Dermis microvascular lymphatic vessel endothelial cell (primary cell): ENCODE data around the gene ITGA6. TPM values are rescaled to one million over a fixed set of nuclear protein-coding genes. Genes with fewer than 3 reads are reported as not detected.

ENCODE experiments used
- DNase-seq, 2 donors: peaks; one replicate each; pipeline versions ENCODE4 v3.0.0 to v3.0.0-alpha.2; 2010; ENCODE audit warnings: low read depth in 2 of 2
- total RNA-seq: library from RNA; depleted of rRNA; stranded (reverse); fragments of >200 nt; gene quantifications from 2 replicates; pipeline ENCODE4 v1.2.1, GENCODE V29; 2014

The ITGA6 gene
- total RNA-seq, 1 donor from 2014 or later: 305 TPM

DNA sequence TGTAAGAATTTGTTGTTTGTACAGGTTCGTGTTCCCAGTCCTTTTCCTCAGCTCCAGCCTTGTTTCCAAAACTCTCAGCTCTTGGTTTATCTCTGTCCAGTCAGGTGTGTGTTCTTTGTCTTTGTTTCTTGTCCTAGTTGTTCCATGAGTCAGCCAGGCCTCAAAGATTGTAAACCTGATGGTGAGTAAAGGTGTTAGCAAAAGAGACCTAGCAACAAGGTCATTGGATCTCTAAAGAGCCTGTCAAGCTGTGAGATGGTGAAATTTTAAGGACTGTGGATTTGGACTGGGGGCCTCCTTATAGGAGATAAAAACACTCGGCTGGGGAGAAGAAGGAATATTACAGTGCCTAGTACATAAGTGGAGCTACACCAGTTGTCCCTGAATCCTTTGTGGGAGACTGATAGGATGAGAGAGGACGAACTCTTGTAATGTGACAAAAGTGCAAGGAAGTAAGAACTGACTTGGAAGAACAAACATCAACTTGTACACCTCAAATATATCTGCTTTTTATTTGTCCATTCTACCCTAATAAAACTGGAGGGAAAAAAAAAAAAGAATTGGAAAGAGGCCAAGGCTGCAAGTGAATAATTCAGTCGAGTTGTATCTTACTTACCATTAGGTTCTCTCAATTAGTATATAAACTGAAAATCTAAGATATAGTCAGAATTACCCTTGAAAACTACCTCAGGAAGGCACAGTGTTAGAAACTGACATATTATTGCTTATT is 37.2 kb downstream of the ITGA6 start:
- DNase-seq: no peak

DNA sequence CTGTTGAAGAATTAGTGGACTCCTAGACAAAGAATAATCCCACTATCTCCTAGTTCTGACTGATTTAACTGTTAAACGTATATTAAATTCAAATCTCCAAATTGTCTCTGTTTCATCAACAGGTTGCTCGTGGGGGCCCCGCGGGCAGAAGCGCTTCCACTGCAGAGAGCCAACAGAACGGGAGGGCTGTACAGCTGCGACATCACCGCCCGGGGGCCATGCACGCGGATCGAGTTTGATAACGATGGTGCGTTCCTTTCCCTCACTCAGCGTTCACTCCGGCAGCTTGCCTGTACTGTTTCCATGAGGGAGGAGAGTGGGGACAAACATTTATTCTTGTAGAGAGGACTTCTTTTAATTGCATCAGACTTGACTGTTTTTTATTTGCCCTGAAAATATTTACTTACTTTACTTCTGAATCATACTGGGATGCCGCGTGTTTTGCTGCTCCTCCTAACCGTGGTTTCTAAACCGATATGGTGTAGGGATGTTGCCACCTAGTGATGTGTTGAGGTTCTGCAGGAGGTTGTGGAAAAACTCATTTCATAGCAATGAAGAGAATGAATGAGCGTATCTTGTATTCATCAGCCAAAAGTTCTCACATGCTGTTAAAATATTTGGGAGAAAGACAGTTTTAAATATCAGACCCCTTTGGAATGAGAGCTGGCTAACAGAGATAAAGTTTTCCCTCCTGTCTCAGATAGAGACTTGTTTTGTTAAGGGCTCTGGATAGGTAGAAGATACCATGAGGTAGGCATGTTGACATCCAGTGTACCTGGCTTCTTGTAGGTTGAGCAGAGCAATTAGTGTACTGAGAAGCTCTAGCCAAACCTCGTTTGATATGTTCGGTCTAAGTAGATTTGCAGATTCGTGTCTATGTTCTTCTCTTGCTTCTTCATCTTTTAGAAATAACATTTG is 38.3 kb downstream of the ITGA6 start:
- DNase-seq: peak; percentile 78 to 88

DNA sequence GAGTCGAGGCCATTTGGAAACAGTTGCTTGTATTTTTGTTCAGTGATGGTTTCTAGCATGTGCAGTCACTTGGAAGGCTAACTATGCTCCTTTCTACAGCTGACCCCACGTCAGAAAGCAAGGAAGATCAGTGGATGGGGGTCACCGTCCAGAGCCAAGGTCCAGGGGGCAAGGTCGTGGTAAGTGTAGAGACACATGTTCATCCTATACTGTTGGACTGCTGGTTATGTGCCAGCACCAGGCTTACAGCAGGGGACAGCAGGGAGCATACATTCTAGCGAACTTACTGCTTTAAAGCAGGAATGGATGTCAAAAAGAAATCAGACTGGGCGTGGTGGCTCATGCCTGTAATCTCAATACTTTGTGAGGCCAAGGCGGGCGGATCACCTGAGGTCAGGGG is 40.0 kb downstream of the ITGA6 start:
- DNase-seq: no peak

DNA sequence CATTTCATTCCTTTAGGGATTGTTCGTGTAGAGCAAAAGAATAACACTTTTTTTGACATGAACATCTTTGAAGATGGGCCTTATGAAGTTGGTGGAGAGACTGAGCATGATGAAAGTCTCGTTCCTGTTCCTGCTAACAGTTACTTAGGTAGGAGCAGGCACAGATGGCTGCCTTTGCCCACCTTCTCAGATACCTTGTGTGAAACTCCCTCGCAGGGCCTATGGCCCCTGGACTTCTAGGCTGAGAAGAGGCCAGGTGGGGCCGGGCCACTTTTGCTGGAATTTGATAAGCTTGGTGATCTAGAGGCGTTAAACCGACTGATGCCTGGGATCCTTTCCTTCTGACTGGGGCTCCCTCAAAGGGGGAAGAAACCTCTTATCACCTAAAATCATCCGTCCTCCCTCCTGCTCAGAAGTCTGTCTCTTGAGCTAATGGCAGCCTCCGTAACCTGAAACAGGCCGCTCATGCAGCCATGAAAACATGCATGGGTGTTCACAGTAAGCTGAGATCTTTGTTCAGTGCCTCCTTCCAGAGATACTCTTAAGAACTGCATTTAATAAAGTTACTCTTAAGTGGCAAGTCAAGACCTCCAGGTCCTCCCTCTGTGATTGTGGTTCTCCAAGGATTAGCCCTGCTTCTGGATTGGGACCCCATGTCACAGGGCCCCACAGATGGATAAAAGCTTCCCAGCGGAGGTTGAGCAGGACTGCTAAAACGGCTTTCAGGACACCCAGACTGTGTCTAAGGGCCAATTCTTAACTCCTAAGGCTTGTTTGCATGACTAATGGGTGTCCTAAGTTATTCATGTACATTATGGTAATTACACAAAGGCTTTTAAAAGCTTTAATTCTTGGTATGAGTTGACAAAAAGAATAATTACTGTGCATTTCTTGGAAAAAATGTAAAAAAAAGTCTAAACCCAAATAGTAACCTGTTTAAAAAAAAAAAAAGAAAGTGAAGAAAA is 43.9 kb downstream of the ITGA6 start:
- DNase-seq: no peak

DNA sequence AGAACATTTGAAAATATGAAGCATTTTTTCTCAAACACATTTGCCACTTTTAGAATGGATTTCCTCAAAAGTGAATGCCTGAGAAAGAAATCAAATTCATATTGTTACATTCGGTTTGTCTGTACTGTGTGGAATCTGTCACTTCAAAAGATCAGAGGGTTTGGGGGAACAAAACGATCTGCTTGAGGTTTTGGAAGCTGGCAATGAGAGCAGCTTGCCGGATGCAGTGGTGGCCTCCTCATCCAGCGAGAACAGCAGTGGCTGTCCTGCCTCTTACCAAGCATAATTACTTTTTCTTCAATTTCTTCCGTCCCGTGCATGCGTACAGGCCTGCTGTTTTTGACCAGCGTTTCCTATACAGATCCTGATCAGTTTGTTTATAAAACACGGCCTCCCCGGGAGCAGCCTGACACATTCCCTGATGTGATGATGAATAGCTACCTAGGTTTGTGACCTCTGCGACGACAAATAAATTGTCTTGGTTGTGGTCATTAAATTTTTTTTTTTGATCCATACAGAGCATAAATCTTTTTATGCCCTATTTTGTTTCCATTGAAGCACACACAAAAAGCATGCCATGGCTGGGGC is 45.2 kb downstream of the ITGA6 start:
- peak in 1 of 2 donors; percentile 47 for DNase-seq

DNA sequence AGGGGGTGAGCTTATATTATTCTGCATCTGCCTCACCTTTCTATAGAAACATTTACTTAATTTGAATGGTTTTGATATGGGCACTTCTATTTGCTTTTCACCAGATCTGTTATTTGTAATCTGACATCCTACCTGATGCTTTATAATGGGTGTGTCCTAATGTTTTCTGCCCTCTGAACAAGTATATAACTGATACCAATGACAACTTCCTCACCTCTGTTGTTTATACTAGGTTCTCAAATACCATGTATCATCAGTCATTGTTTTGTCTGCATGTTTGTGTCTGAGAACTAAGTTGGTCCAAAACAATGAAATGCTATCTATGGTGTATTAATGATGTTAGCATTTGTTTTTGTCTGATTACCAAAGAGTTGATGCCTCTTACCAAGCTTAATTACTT is 45.8 kb downstream of the ITGA6 start:
- peak in 1 of 2 donors; percentile 46 for DNase-seq

DNA sequence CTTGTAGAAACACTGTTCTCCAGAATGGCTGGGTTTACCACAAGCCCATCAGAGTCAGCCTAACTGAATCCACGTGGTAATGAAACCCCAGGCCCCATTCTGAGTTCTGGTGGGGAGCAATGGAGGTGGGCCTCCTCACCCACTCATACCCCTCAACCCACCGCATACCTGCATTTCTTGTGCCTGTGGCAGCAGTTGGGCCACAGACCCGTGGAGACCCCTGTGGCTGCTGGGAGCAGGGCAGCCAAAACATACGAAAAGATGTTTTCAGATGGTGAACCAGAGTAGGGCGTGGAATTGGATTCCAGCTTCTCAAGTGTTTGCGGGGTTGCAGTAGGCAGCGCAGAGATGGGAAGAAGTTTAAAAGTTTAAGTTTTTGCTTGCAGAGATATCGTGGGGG is 51.0 kb downstream of the ITGA6 start:
- no peak for DNase-seq

DNA sequence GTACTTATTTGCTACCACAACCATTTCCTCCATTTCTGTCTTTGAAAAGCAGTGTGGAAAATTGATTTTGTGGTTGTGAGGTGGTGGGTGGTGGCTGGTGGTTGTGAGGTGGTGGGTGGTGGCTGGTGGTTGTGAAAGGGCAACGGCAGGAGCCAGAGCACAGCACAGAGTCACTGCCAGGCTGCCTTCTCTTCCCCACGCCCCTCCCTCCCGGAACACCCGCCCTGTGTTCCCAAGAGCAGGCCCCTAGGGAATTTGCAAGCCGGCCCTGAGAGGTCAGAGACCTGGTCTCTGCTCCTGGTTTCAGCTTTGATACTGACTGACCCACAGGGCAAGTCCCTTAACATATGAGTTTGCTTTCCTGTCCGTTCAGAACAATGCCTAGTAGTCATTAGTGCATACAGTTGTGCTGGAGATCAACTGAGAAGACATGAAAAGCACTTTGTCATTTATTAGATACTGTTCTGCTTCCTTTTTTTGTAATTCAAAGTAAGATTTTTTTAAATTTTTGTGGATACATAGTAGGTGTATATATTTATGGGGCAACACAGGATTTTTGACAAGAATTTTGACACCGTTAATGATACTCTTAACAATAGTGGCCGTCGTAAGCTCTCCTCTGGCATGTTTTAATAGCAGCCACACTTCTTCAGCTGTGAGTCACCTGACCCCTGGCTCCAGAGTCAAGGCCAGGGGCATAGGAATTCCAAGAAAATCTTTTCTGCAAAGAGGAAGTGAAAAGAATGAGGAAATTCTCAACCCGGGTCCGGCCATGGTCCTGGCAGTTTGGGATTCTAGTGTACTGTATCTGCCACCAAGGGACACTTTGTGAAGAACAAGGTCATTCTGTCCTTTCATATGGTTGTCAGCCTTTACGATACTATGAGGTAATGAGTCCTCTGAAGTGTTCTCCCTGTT is 53.2 kb downstream of the ITGA6 start:
- peak; percentile 68 to 70 for DNase-seq

DNA sequence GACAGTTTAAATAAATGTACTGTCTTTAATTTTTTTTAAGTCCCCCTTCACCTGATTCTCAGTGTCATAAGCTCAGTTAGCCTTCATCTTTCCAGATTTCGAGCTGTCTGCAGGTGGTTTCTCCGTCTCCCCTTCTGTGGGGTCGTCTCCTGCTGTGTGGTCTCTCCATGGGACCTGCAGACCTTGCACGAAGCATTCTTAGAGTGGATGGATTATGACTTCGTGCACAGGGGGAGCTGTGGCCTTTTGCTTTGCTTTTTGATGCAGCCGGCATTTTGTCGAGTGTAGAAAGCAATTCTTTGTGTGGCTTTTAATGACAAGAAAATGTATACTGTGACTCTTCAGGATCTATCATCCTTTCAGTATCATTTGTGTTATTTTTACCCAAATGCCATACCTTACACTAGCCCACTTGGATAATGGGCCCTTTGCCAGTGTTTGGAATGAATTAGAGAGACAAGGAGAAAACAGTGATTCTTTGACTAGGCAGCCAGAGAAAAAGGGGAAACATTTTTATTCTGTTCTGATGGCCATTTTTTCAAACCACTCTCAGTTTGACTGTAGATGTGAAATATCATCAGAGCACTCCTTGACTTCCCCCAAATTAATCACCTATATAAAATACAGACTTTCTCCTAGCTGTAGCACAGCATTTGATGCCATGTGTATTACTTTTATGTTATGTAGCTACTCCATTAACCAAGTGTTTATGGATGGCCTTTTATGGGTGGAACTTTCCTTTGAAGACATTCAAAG is 54.3 kb downstream of the ITGA6 start:
- DNase-seq: no peak

DNA sequence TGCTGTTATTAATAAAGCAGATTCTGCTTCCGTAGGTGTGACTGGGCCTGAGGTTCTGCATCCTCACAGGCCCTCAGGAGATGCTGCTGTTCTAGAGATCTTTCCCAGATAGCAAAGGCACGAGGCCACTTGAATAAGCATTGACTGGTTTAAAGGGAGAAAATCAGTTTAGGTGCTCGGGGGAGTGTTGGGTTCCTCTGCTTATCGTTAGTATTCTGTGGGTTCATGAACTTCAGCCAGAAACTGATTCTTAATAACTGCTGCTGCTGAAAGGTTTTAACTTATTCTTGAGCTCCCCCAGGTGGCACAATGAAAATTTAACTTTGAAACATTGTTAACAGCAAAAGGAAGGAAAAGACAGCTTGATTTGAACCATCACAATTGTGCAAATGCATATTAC is 56.9 kb downstream of the ITGA6 start:
- DNase-seq: peak; percentile 39 to 41

DNA sequence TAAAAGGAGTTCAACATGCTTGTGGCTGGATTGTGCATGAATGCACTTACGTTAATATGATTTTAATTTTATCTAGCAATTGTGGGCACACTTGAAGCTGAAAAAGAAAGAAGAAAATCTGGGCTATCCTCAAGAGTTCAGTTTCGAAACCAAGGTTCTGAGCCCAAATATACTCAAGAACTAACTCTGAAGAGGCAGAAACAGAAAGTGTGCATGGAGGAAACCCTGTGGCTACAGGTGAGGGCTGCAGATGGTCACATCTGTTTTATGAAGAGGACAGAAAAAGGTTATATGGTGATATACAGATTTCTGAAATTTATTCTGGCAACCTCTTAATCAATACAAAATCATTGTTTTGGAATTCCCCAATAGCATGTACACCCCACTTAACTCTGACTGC is 57.3 kb downstream of the ITGA6 start:
- no peak for DNase-seq

DNA sequence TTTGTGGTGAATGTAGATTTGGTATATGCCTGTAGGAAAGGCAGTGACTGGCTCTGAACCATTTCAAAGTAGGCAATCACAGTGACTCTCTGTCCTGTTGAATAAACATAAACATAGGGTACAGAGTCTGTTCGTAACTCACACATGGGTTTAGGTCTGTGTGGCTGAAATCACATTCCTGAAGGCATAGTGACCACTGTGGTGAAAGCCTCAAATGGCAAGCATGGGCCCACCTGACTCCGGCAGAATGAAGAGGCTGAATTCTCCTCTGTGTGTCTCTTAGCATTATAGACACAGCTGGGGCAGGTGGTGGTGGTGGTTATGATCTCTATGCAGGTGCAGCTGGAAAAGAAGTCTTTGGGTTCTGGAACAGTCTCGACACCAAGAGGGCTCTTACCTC is 61.2 kb downstream of the ITGA6 start:
- DNase-seq: no peak

DNA sequence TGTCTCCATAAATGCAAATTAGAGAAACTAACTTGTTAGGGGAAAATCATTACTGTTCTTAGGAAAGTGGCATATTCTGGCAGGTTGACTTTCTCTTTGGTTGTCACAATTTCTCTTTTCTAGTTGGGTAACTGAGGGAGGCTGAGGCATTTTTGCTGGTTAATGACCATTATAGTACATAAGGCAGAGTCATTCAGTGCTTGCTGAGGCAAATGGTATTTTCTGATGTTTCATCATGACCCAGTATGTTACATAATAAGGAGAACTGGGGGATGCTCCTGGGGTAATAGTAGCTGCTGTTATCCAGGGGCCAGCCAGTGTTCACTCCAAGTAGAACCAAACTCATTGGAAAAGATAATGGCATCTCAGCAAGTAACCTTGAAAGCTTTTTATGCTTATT is 62.3 kb downstream of the ITGA6 start:
- DNase-seq: no peak

DNA sequence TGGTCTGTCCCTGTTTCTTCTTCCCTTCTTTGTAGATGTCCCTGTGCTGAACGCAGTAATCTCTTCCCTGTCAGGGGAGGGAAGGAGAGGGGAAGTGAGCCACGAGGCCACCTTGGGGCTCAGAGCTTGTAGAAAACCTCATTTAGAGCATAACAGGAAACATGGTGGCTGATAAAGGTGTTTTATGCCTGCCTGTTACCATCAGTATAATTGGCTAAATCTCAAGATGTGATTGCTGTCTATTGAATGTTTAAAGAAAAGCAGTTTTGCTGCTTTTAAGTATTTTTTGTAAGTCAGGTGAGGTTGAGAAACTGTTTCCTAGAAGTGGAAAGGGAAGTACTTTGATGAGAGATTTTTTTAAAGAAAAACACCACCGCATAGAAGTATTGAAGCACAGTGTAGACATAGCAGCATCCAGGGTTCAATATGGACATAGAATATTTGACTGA is 68.8 kb downstream of the ITGA6 start:
- peak in 1 of 2 donors; percentile 13 for DNase-seq

DNA sequence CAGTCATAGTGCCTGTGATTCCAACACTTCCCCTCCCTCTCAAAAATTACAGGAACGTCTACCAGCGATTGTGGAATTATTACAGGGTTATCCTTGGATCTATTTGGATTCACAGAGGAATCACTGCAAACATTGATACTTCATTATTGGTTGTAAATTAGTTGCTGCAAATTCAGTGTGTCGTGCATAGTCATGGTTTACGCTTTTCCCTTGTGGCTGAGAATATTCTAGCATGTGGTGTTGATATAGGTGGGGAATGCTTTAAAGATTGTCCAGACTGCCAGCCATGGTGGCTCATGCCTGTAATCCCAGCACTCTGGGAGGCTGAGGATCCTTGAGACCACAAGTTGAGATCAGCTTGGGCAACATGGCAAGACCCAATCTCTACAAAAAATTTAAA is 79.8 kb downstream of the ITGA6 start:
- DNase-seq: no peak

DNA sequence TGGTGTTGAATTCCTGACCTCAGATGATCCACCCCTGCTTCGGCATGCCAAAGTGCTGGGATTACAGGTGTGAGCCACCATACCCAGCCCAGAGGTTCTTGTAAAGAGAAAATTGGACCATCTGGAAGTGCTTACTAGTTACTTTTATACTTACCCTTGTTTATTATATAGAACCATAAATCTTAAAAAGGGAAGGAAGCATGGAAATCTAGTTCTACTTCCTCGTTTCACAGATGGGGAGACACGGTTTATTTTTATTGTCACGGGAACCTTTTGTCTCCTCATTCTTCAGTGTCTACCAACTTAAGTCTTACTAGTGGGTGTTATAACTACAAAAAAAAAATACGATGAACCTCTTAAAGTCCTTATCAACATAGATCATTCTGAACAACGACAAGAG is 82.7 kb downstream of the ITGA6 start:
- no peak for DNase-seq

DNA sequence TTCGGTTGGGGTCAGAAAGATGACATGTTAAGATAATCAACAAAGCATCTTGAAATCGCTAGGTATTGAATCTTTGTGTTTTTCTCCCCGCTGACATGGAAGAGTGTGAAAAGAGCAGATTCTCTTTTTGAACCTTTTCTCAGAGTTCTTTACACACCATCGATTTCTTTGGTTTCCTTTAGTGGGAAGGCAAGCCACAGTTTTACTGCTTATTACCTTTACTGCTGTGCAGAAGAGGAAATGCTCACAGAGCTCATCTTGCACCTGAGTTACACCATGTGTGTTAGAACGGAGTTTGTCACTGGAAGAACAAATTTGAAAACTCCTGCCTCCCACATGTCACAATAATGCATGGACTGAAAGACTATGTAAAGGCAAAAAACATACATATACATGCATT is 83.2 kb downstream of the ITGA6 start:
- DNase-seq: no peak

DNA sequence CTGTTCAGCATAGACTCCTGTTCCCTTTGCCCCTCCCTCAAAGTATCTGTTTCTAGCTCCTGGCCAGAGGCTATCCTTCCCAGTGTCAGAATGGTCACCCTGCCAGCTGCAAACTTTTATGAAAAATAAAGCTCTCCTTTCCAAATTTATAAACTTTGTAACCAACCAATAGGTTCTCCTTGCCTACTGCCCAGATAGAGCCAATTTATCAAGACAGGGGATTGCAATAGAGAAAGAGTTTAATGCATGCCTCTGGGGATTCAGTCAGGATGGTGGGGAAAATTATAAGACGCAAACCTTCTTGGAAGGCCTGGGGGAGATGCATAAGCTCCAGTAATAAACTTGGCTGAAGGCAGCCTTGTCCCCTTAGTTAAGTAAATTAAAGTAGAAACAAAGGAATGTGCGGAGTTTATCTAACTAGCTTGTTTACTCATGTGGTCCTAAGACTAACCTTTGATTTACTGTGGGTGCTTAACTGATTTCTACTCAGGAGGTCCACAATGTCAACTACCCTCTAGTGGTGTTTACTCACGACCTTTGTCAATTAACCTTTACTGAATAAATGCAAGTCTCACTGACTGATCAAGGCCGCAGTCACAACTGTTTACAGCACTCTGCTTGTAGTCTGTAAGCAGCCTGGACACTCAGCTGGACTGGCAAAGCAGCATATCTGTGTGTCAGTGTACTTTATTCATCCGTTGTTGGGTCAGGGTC is 85.6 kb downstream of the ITGA6 start:
- DNase-seq: no peak

DNA sequence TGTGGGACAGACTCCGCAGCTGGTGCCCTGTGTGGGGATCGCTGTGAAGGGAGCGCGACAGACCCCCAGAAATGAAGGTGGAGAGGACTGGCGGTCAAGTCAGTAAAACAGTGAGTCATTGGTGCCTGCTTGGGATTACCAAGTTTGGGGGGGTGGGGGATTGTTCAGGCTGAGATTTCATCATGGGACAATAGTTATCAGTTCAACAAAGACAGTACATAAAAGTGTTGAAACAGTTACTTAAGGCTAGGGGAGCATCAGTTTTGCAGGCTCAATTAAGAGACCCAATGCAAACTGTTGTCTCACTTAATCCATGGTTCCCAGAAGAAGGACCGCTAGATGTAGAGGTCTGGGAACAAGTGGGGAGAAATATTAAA is 86.1 kb downstream of the ITGA6 start:
- no peak for DNase-seq
